ENCODE results near the gene USP17L20. TPM values are rescaled to one million over a fixed set of nuclear protein-coding genes. Genes with fewer than 3 reads are reported as not detected.
"Not testable (repeated sequence)": the region's sequence is repeated elsewhere in the genome, so short reads cannot be mapped to it uniquely, and the experiment has no call there.

Gene USP17L20, protein sequence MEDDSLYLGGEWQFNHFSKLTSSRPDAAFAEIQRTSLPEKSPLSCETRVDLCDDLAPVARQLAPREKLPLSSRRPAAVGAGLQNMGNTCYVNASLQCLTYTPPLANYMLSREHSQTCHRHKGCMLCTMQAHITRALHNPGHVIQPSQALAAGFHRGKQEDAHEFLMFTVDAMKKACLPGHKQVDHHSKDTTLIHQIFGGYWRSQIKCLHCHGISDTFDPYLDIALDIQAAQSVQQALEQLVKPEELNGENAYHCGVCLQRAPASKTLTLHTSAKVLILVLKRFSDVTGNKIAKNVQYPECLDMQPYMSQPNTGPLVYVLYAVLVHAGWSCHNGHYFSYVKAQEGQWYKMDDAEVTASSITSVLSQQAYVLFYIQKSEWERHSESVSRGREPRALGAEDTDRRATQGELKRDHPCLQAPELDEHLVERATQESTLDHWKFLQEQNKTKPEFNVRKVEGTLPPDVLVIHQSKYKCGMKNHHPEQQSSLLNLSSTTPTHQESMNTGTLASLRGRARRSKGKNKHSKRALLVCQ
- total RNA-seq (not detected in 2 replicates), polyA plus RNA-seq (not detected in 2 replicates), polyA minus RNA-seq (not detected in 2 replicates)
- not detected for total RNA-seq (2013)

DNA sequence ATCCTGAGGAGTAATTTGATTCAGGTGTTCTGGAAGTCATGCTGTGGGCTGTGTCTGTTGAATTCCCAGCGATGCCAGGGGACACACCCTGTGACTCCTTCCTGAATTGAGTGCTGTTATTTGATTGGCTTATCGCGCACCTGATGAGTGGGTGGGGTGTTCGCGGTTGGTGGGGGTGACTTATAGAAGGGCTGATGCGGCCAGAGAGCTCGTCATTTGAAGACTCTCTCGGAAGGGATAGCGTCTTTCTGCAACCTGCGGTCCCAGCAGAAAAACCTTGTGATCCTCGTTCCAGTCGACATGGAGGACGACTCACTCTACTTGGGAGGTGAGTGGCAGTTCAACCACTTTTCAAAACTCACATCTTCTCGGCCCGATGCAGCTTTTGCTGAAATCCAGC lies at the start of gene USP17L20:
USP17L20 (plus strand) TSS at position 301 of the 400 bp plus-strand sequence; CDS start at position 301, 0 bp downstream.
- H3K27me3 ChIP-seq (replicated peaks in 1 of 4; ENCODE audit: control extremely low read depth in 1 of 4, control insufficient read depth in 3 of 4, insufficient read depth in 4 of 4, low read length in 3 of 4); H3K4me3 ChIP-seq (ENCODE audit: control extremely low read depth in 1 of 5, extremely low read depth in 1 of 5, insufficient read depth in 1 of 5, low read depth in 2 of 5, low read length in 4 of 5): not testable (repeated sequence)

DNA sequence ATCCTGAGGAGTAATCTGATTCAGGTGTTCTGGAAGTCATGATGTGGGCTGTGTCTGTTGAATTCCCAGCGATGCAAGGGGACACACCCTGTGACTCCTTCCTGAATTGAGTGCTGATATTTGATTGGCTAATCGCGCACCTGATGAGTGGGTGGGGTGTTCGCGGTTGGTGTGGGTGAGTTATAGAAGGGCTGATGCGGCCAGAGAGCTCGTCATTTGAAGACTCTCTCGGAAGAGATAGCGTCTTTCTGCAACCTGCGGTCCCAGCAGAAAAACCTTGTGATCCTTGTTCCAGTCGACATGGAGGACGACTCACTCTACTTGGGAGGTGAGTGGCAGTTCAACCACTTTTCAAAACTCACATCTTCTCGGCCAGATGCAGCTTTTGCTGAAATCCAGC lies 47.6 kb upstream of the USP17L20 start, which contains the start of gene USP17L10:
USP17L10 (plus strand) TSS at position 301 of the 400 bp plus-strand sequence; CDS start at position 301, 0 bp downstream.
- H2AFZ ChIP-seq (ENCODE audit: insufficient read depth, low read depth, low read length, poor library complexity, severe bottlenecking); H3K9ac ChIP-seq (ENCODE audit: low read length); H3K4me3 ChIP-seq (ENCODE audit: control extremely low read depth in 1 of 5, extremely low read depth in 1 of 5, insufficient read depth in 1 of 5, low read depth in 2 of 5, low read length in 4 of 5); H3K4me1 ChIP-seq (ENCODE audit: control insufficient read depth in 2 of 2, insufficient read depth in 2 of 2, low read length in 2 of 2); DNase-seq; H3K4me2 ChIP-seq (replicated peaks; ENCODE audit: low read depth, low read length, poor library complexity, severe bottlenecking); H3K9me3 ChIP-seq (ENCODE audit: control extremely low read depth in 1 of 3, control insufficient read depth in 2 of 3, insufficient read depth in 1 of 3, low read length in 2 of 3); H3K9me3 Mint-ChIP-seq (ENCODE audit: insufficient read depth); H3K27me3 Mint-ChIP-seq; CTCF ChIA-PET; H3K27me3 ChIP-seq (replicated peaks in 1 of 4; ENCODE audit: control extremely low read depth in 1 of 4, control insufficient read depth in 3 of 4, insufficient read depth in 4 of 4, low read length in 3 of 4); POLR2A ChIA-PET; H3K27ac Mint-ChIP-seq; ATAC-seq (ENCODE audit: low read depth); intact Hi-C loops (cut with micrococcal nuclease); H3K79me2 ChIP-seq (ENCODE audit: control insufficient read depth, insufficient read depth, low read length); H3K36me3 ChIP-seq (replicated peaks in 1 of 2; ENCODE audit: control extremely low read depth in 1 of 2, control insufficient read depth in 1 of 2, extremely low read depth in 1 of 2, insufficient read depth in 2 of 2, low read length in 1 of 2); H3K27ac ChIP-seq (ENCODE audit: low read length in 2 of 2); H3K4me3 Mint-ChIP-seq; H4K20me1 ChIP-seq (ENCODE audit: control insufficient read depth, insufficient read depth, low read length, poor library complexity, severe bottlenecking); H3K4me1 Mint-ChIP-seq: not testable (repeated sequence)
- WGBS (ENCODE audit: insufficient coverage), result 90% methylated on average over 3 of the region's 13 CpGs

More for the DNA sequence above, at the start of gene USP17L20:
- H3K27me3 Mint-ChIP-seq; H3K4me1 Mint-ChIP-seq; POLR2A ChIA-PET; H4K20me1 ChIP-seq (ENCODE audit: control insufficient read depth, insufficient read depth, low read length, poor library complexity, severe bottlenecking); H3K36me3 ChIP-seq (replicated peaks in 1 of 2; ENCODE audit: control extremely low read depth in 1 of 2, control insufficient read depth in 1 of 2, extremely low read depth in 1 of 2, insufficient read depth in 2 of 2, low read length in 1 of 2); H2AFZ ChIP-seq (ENCODE audit: insufficient read depth, low read depth, low read length, poor library complexity, severe bottlenecking); H3K4me2 ChIP-seq (replicated peaks; ENCODE audit: low read depth, low read length, poor library complexity, severe bottlenecking); DNase-seq; H3K9me3 ChIP-seq (ENCODE audit: control extremely low read depth in 1 of 3, control insufficient read depth in 2 of 3, insufficient read depth in 1 of 3, low read length in 2 of 3); H3K4me1 ChIP-seq (ENCODE audit: control insufficient read depth in 2 of 2, insufficient read depth in 2 of 2, low read length in 2 of 2); H3K4me3 Mint-ChIP-seq; H3K9me3 Mint-ChIP-seq (ENCODE audit: insufficient read depth); CTCF ChIA-PET; H3K9ac ChIP-seq (ENCODE audit: low read length); H3K79me2 ChIP-seq (ENCODE audit: control insufficient read depth, insufficient read depth, low read length); intact Hi-C loops (cut with micrococcal nuclease); H3K27ac Mint-ChIP-seq; H3K27ac ChIP-seq (ENCODE audit: low read length in 2 of 2); ATAC-seq (ENCODE audit: low read depth): not testable (repeated sequence)
- WGBS (ENCODE audit: insufficient coverage), result no CpG with 5 or more reads among the region's 15 CpGs

DNA sequence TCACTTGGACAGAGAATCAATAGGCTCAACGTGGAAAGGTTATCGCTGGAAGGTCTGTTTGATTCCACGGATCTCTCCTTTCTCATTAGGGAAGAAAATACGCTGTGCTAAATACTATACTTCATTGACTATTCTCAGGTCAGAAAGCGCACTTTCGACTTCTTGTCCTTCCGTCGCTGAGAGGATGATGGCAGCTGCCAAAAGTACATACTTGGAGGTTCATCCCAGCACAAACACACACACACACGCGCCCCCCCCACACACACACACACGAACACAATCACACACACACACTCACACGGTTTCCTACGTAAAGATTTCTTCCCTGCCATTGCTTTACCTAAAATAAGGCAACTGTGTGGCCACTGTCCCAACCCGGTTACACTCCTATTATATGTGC lies 43.2 kb upstream of the USP17L20 start:
- H3K27ac Mint-ChIP-seq; H3K4me2 ChIP-seq (replicated peaks; ENCODE audit: low read depth, low read length, poor library complexity, severe bottlenecking); H3K9me3 ChIP-seq (ENCODE audit: control extremely low read depth in 1 of 3, control insufficient read depth in 2 of 3, insufficient read depth in 1 of 3, low read length in 2 of 3); ATAC-seq (ENCODE audit: low read depth); H3K27ac ChIP-seq (ENCODE audit: low read length in 2 of 2); DNase-seq; POLR2A ChIA-PET; H3K4me1 ChIP-seq (ENCODE audit: control insufficient read depth in 2 of 2, insufficient read depth in 2 of 2, low read length in 2 of 2); intact Hi-C loops (cut with micrococcal nuclease); H3K36me3 ChIP-seq (replicated peaks in 1 of 2; ENCODE audit: control extremely low read depth in 1 of 2, control insufficient read depth in 1 of 2, extremely low read depth in 1 of 2, insufficient read depth in 2 of 2, low read length in 1 of 2); H3K4me1 Mint-ChIP-seq; H3K9me3 Mint-ChIP-seq (ENCODE audit: insufficient read depth); H2AFZ ChIP-seq (ENCODE audit: insufficient read depth, low read depth, low read length, poor library complexity, severe bottlenecking); H3K27me3 Mint-ChIP-seq; H4K20me1 ChIP-seq (ENCODE audit: control insufficient read depth, insufficient read depth, low read length, poor library complexity, severe bottlenecking); H3K4me3 ChIP-seq (ENCODE audit: control extremely low read depth in 1 of 5, extremely low read depth in 1 of 5, insufficient read depth in 1 of 5, low read depth in 2 of 5, low read length in 4 of 5); H3K27me3 ChIP-seq (replicated peaks in 1 of 4; ENCODE audit: control extremely low read depth in 1 of 4, control insufficient read depth in 3 of 4, insufficient read depth in 4 of 4, low read length in 3 of 4); H3K9ac ChIP-seq (ENCODE audit: low read length); H3K4me3 Mint-ChIP-seq; CTCF ChIA-PET; H3K79me2 ChIP-seq (ENCODE audit: control insufficient read depth, insufficient read depth, low read length): not testable (repeated sequence)
- 97% methylated on average over 5 of the region's 14 CpGs for WGBS (ENCODE audit: insufficient coverage)

DNA sequence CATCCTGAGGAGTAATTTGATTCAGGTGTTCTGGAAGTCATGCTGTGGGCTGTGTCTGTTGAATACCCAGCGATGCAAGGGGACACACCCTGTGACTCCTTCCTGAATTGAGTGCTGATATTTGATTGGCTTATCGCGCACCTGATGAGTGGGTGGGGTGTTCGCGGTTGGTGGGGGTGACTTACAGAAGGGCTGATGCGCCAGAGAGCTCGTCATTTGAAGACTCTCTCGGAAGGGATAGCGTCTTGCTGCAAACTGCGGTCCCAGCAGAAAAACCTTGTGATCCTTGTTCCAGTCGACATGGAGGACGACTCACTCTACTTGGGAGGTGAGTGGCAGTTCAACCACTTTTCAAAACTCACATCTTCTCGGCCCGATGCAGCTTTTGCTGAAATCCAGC lies 42.8 kb upstream of the USP17L20 start, which contains the start of gene USP17L11:
USP17L11 (plus strand) TSS at position 301 of the 400 bp plus-strand sequence; CDS start at position 301, 0 bp downstream.
- DNase-seq; H3K4me1 ChIP-seq (ENCODE audit: control insufficient read depth in 2 of 2, insufficient read depth in 2 of 2, low read length in 2 of 2); H3K27ac ChIP-seq (ENCODE audit: low read length in 2 of 2); H3K4me2 ChIP-seq (replicated peaks; ENCODE audit: low read depth, low read length, poor library complexity, severe bottlenecking); H4K20me1 ChIP-seq (ENCODE audit: control insufficient read depth, insufficient read depth, low read length, poor library complexity, severe bottlenecking); H3K4me3 ChIP-seq (ENCODE audit: control extremely low read depth in 1 of 5, extremely low read depth in 1 of 5, insufficient read depth in 1 of 5, low read depth in 2 of 5, low read length in 4 of 5); H3K27me3 ChIP-seq (replicated peaks in 1 of 4; ENCODE audit: control extremely low read depth in 1 of 4, control insufficient read depth in 3 of 4, insufficient read depth in 4 of 4, low read length in 3 of 4); H3K36me3 ChIP-seq (replicated peaks in 1 of 2; ENCODE audit: control extremely low read depth in 1 of 2, control insufficient read depth in 1 of 2, extremely low read depth in 1 of 2, insufficient read depth in 2 of 2, low read length in 1 of 2); intact Hi-C loops (cut with micrococcal nuclease); POLR2A ChIA-PET; H3K9me3 ChIP-seq (ENCODE audit: control extremely low read depth in 1 of 3, control insufficient read depth in 2 of 3, insufficient read depth in 1 of 3, low read length in 2 of 3); H3K9ac ChIP-seq (ENCODE audit: low read length); H3K9me3 Mint-ChIP-seq (ENCODE audit: insufficient read depth); CTCF ChIA-PET; ATAC-seq (ENCODE audit: low read depth); H3K27me3 Mint-ChIP-seq; H3K27ac Mint-ChIP-seq; H2AFZ ChIP-seq (ENCODE audit: insufficient read depth, low read depth, low read length, poor library complexity, severe bottlenecking); H3K4me1 Mint-ChIP-seq; H3K79me2 ChIP-seq (ENCODE audit: control insufficient read depth, insufficient read depth, low read length); H3K4me3 Mint-ChIP-seq: not testable (repeated sequence)
- no CpG with 5 or more reads among the region's 14 CpGs for WGBS (ENCODE audit: insufficient coverage)

Data from B cell (primary cell).